ENCODE results near the gene SCP2.

DNA sequence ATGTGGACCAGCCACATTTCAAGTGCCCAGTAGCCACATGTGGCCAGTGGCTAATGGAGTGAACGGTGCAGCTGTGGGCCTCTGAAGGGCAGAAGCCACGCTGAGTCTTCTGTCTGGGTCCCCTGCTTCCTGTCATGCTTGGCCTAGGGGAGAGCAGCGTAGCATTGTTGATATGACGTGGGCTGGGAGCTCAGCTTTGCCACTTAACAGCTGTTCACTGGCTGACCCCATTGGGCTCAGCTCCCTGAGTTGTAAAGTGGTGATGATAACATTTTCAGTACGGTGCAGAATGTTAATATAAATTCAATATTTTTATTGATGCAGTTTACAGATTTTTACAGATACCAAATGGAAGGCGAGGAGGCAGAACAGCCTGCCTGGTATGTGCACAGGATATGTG, 139.4 kb downstream of the SCP2 start:
- no peak for TF ChIP-seq POLR2A (IDR thresholded peaks at IDR 0.05)
- TF ChIP-seq POLR2AphosphoS5 (IDR thresholded peaks at IDR 0.05) = no peak
- TF ChIP-seq, protein P1, sequence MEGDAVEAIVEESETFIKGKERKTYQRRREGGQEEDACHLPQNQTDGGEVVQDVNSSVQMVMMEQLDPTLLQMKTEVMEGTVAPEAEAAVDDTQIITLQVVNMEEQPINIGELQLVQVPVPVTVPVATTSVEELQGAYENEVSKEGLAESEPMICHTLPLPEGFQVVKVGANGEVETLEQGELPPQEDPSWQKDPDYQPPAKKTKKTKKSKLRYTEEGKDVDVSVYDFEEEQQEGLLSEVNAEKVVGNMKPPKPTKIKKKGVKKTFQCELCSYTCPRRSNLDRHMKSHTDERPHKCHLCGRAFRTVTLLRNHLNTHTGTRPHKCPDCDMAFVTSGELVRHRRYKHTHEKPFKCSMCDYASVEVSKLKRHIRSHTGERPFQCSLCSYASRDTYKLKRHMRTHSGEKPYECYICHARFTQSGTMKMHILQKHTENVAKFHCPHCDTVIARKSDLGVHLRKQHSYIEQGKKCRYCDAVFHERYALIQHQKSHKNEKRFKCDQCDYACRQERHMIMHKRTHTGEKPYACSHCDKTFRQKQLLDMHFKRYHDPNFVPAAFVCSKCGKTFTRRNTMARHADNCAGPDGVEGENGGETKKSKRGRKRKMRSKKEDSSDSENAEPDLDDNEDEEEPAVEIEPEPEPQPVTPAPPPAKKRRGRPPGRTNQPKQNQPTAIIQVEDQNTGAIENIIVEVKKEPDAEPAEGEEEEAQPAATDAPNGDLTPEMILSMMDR (IDR thresholded peaks at IDR 0.05) = no peak
- TF ChIP-seq EP300 (IDR thresholded peaks at IDR 0.05) = no peak
